ENCODE results near the gene RAB31.
"Not testable (repeated sequence)": the region's sequence is repeated elsewhere in the genome, so short reads cannot be mapped to it uniquely, and the experiment has no call there.

RAB31 gene

GRCh38 chr18:9891515-9891914 lies 183.4 kb downstream of the RAB31 start:
- H3K4me2 ChIP-seq (ENCODE audit: insufficient read depth, low read length, poor library complexity, severe bottlenecking); H2AFZ ChIP-seq (ENCODE audit: low read length); DNase-seq (ENCODE audit: low spot score); H3K4ac ChIP-seq (ENCODE audit: low read length); H3K14ac ChIP-seq (ENCODE audit: low read length); H3K27ac ChIP-seq (replicated peaks; ENCODE audit: low read length); H4K8ac ChIP-seq (ENCODE audit: low read depth, low read length); H2BK5ac ChIP-seq (ENCODE audit: low read length); H3K9me3 ChIP-seq (replicated peaks in 1 of 2; ENCODE audit: control insufficient read depth in 2 of 2, insufficient read depth in 1 of 2, low read depth in 1 of 2, low read length in 2 of 2); H3K27me3 ChIP-seq (ENCODE audit: control insufficient read depth in 3 of 3, insufficient read depth in 3 of 3, low read depth in 1 of 3, low read length in 3 of 3); H3K18ac ChIP-seq (ENCODE audit: low read length); H3K4me3 ChIP-seq (ENCODE audit: low read length in 2 of 2); H3K4me1 ChIP-seq (ENCODE audit: control insufficient read depth in 2 of 2, insufficient read depth in 1 of 2, low read depth in 1 of 2, low read length in 2 of 2); H3K9ac ChIP-seq (ENCODE audit: low read depth, low read length, poor library complexity); H2BK120ac ChIP-seq (ENCODE audit: low read depth, low read length); H3K23ac ChIP-seq (ENCODE audit: low read depth, low read length, poor library complexity); H2AK5ac ChIP-seq (ENCODE audit: low read depth, low read length); H3K36me3 ChIP-seq (replicated peaks in 1 of 2; ENCODE audit: control insufficient read depth in 2 of 2, insufficient read depth in 2 of 2, low read length in 2 of 2); H3K79me1 ChIP-seq (ENCODE audit: low read depth, low read length); H2BK12ac ChIP-seq (ENCODE audit: low read length); H2BK15ac ChIP-seq (ENCODE audit: low read length); H4K91ac ChIP-seq (ENCODE audit: low read depth, low read length, poor library complexity): not testable (repeated sequence)
- WGBS, 2 donors (ENCODE audit: extremely low coverage in 2 of 2, insufficient read length in 2 of 2, insufficient replicate concordance in 1 of 2): no CpG with 5 or more reads among the region's 4 CpGs

GRCh38 chr18:9894454-9895068 lies 186.5 kb downstream of the RAB31 start:
- H3K4me2 ChIP-seq (ENCODE audit: insufficient read depth, low read length, poor library complexity, severe bottlenecking): no peak overlapping the region
- no CpG with 5 or more reads among the region's 6 CpGs for WGBS, 2 donors (ENCODE audit: extremely low coverage in 2 of 2, insufficient read length in 2 of 2, insufficient replicate concordance in 1 of 2)

GRCh38 chr18:9897129-9897528 lies 189.0 kb downstream of the RAB31 start:
- no peak overlapping the region for H3K4ac ChIP-seq (ENCODE audit: low read length)
- no peak overlapping the region for H2AFZ ChIP-seq (ENCODE audit: low read length)
- H3K4me1 ChIP-seq (ENCODE audit: control insufficient read depth in 2 of 2, insufficient read depth in 1 of 2, low read depth in 1 of 2, low read length in 2 of 2): no peaks in the 10 kb centered on the region
- H3K23ac ChIP-seq (ENCODE audit: low read depth, low read length, poor library complexity): no peak overlapping the region
- H2BK5ac ChIP-seq (ENCODE audit: low read length): no peak overlapping the region
- H3K27ac ChIP-seq (replicated peaks; ENCODE audit: low read length): no peak overlapping the region
- H3K27me3 ChIP-seq (ENCODE audit: control insufficient read depth in 3 of 3, insufficient read depth in 3 of 3, low read depth in 1 of 3, low read length in 3 of 3): no peaks in the 10 kb centered on the region
- no peak overlapping the region for H2BK12ac ChIP-seq (ENCODE audit: low read length)
- no peak overlapping the region for H3K4me3 ChIP-seq (ENCODE audit: low read length in 2 of 2)
- no peak overlapping the region for H3K4me2 ChIP-seq (ENCODE audit: insufficient read depth, low read length, poor library complexity, severe bottlenecking)
- H3K9ac ChIP-seq (ENCODE audit: low read depth, low read length, poor library complexity): no peak overlapping the region
- no CpG with 5 or more reads among the region's 5 CpGs for WGBS, 2 donors (ENCODE audit: extremely low coverage in 2 of 2, insufficient read length in 2 of 2, insufficient replicate concordance in 1 of 2)
- no peaks in the 10 kb centered on the region for H3K9me3 ChIP-seq (replicated peaks in 1 of 2; ENCODE audit: control insufficient read depth in 2 of 2, insufficient read depth in 1 of 2, low read depth in 1 of 2, low read length in 2 of 2)
- H3K14ac ChIP-seq (ENCODE audit: low read length): no peak overlapping the region
- no peak overlapping the region for H4K8ac ChIP-seq (ENCODE audit: low read depth, low read length)
- H2BK15ac ChIP-seq (ENCODE audit: low read length): no peak overlapping the region
- no peak overlapping the region for H2BK120ac ChIP-seq (ENCODE audit: low read depth, low read length)
- no peak for DNase-seq (ENCODE audit: low spot score)
- H3K36me3 ChIP-seq (replicated peaks in 1 of 2; ENCODE audit: control insufficient read depth in 2 of 2, insufficient read depth in 2 of 2, low read length in 2 of 2): no peaks in the 10 kb centered on the region
- H3K18ac ChIP-seq (ENCODE audit: low read length): no peak overlapping the region
- no peak overlapping the region for H2AK5ac ChIP-seq (ENCODE audit: low read depth, low read length)
- no peaks in the 10 kb centered on the region for H3K79me1 ChIP-seq (ENCODE audit: low read depth, low read length)
- H4K91ac ChIP-seq (ENCODE audit: low read depth, low read length, poor library complexity): no peak overlapping the region

More at GRCh38 chr18:9894454-9895068, 186.5 kb downstream of the RAB31 start:
- H4K91ac ChIP-seq (ENCODE audit: low read depth, low read length, poor library complexity): no peak overlapping the region
- no peaks in the 10 kb centered on the region for H3K27me3 ChIP-seq (ENCODE audit: control insufficient read depth in 3 of 3, insufficient read depth in 3 of 3, low read depth in 1 of 3, low read length in 3 of 3)
- H2BK5ac ChIP-seq (ENCODE audit: low read length): no peak overlapping the region
- H2AFZ ChIP-seq (ENCODE audit: low read length): no peak overlapping the region
- DNase-seq (ENCODE audit: low spot score): no peak
- H3K18ac ChIP-seq (ENCODE audit: low read length): no peak overlapping the region
- no peaks in the 10 kb centered on the region for H3K9me3 ChIP-seq (replicated peaks in 1 of 2; ENCODE audit: control insufficient read depth in 2 of 2, insufficient read depth in 1 of 2, low read depth in 1 of 2, low read length in 2 of 2)
- H4K8ac ChIP-seq (ENCODE audit: low read depth, low read length): no peak overlapping the region
- no peak overlapping the region for H3K27ac ChIP-seq (replicated peaks; ENCODE audit: low read length)
- no peaks in the 10 kb centered on the region for H3K4me1 ChIP-seq (ENCODE audit: control insufficient read depth in 2 of 2, insufficient read depth in 1 of 2, low read depth in 1 of 2, low read length in 2 of 2)
- H3K4me3 ChIP-seq (ENCODE audit: low read length in 2 of 2): no peak overlapping the region
- H2BK12ac ChIP-seq (ENCODE audit: low read length): no peak overlapping the region
- H3K36me3 ChIP-seq (replicated peaks in 1 of 2; ENCODE audit: control insufficient read depth in 2 of 2, insufficient read depth in 2 of 2, low read length in 2 of 2): no peaks in the 10 kb centered on the region
- H3K14ac ChIP-seq (ENCODE audit: low read length): no peak overlapping the region
- H2BK120ac ChIP-seq (ENCODE audit: low read depth, low read length): no peak overlapping the region
- no peak overlapping the region for H2BK15ac ChIP-seq (ENCODE audit: low read length)
- H2AK5ac ChIP-seq (ENCODE audit: low read depth, low read length): no peak overlapping the region
- H3K79me1 ChIP-seq (ENCODE audit: low read depth, low read length): no peaks in the 10 kb centered on the region
- H3K23ac ChIP-seq (ENCODE audit: low read depth, low read length, poor library complexity): no peak overlapping the region
- no peak overlapping the region for H3K4ac ChIP-seq (ENCODE audit: low read length)
- H3K9ac ChIP-seq (ENCODE audit: low read depth, low read length, poor library complexity): no peak overlapping the region

GRCh38 chr18:9897787-9898291 lies 189.7 kb downstream of the RAB31 start:
- not testable (repeated sequence) for H3K4me3 ChIP-seq (ENCODE audit: low read length in 2 of 2); H2BK120ac ChIP-seq (ENCODE audit: low read depth, low read length); H3K27ac ChIP-seq (replicated peaks; ENCODE audit: low read length); H3K79me1 ChIP-seq (ENCODE audit: low read depth, low read length); H3K23ac ChIP-seq (ENCODE audit: low read depth, low read length, poor library complexity); H2BK12ac ChIP-seq (ENCODE audit: low read length); H3K4ac ChIP-seq (ENCODE audit: low read length); H3K4me1 ChIP-seq (ENCODE audit: control insufficient read depth in 2 of 2, insufficient read depth in 1 of 2, low read depth in 1 of 2, low read length in 2 of 2); H2AFZ ChIP-seq (ENCODE audit: low read length); H3K9ac ChIP-seq (ENCODE audit: low read depth, low read length, poor library complexity); H3K9me3 ChIP-seq (replicated peaks in 1 of 2; ENCODE audit: control insufficient read depth in 2 of 2, insufficient read depth in 1 of 2, low read depth in 1 of 2, low read length in 2 of 2); H3K4me2 ChIP-seq (ENCODE audit: insufficient read depth, low read length, poor library complexity, severe bottlenecking); H3K14ac ChIP-seq (ENCODE audit: low read length); H2BK5ac ChIP-seq (ENCODE audit: low read length); H4K8ac ChIP-seq (ENCODE audit: low read depth, low read length); H2BK15ac ChIP-seq (ENCODE audit: low read length); DNase-seq (ENCODE audit: low spot score); H4K91ac ChIP-seq (ENCODE audit: low read depth, low read length, poor library complexity); H3K36me3 ChIP-seq (replicated peaks in 1 of 2; ENCODE audit: control insufficient read depth in 2 of 2, insufficient read depth in 2 of 2, low read length in 2 of 2); H2AK5ac ChIP-seq (ENCODE audit: low read depth, low read length); H3K18ac ChIP-seq (ENCODE audit: low read length); H3K27me3 ChIP-seq (ENCODE audit: control insufficient read depth in 3 of 3, insufficient read depth in 3 of 3, low read depth in 1 of 3, low read length in 3 of 3)
- WGBS, 2 donors (ENCODE audit: extremely low coverage in 2 of 2, insufficient read length in 2 of 2, insufficient replicate concordance in 1 of 2): no CpG with 5 or more reads among the region's 10 CpGs
